ENCODE measurements around the gene R3HCC1L. TPM values are rescaled to one million over a fixed set of nuclear protein-coding genes. Genes with fewer than 3 reads are reported as not detected.

Gene R3HCC1L
- total and polyA plus RNA-seq, 2 of the 4 experiments (the other 2 are of a cell fraction), result 8.3 to 14.7 TPM

DNA sequence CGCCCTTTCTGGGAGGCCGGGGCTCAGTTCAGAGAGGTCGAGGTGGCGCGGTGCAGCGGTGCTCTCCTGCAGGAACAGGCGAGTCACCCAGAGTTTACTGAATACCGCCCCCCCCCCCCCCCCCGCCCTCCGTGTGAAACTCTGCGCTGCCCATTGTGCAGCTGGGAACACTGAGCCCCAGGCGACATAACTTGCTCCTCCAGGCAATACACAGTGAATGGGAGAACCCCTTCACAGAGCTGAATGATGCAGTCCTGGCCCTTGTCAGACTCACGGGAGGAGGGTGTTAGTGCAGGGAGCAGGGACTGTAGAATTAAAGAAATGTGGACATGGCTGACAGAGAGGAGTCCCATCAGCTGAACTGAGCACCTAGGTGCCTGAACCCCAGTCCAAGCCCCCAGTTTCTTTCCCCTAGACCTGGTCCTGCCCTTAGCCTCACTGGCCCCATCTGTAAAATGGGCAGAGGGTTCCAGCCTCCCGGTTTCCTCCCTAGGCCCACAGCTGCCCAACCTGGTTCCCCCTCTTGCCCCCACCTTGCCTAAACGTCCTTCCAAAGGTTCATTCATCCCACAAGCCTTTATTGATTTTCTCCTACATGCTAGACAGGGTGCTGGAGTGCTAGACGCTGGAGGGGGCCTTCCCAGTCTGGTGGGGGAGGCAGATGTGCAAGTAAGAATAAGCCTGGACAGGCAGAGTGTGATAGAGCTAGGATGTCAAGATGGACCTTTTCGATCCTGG, 134.4 kb downstream of the R3HCC1L start:
- intact Hi-C loops (cut with micrococcal nuclease), result loop anchor here (2.0 kb wide), 1 partner anchor 40 kb away; no protein-coding TSS in a partner anchor
- no peaks in the 10 kb centered on the region for H3K36me3 ChIP-seq (ENCODE audit: control insufficient read depth, insufficient read depth, low read length)
- no peaks in the 10 kb centered on the region for H4K20me1 ChIP-seq (ENCODE audit: insufficient read depth, low read length)
- H3K9me3 ChIP-seq (ENCODE audit: control insufficient read depth, insufficient read depth, low read length), result no peaks in the 10 kb centered on the region
- peak overlapping the region; percentile 88 for H2AK5ac ChIP-seq (ENCODE audit: low read depth, low read length)
- in situ Hi-C loops (cut with MboI; ENCODE audit: low sequenced_read_pairs), result no loop called here
- peak overlapping the region; percentile 77 for H2BK20ac ChIP-seq (ENCODE audit: low read depth, low read length)
- ChIA-PET CTCF (no interaction called here), POLR2A (ENCODE audit: unreplicated experiment) (interaction anchor here (0.8 kb wide), 1 partner anchor 40 kb away, joined by 3 read pairs; no protein-coding TSS in a partner anchor)
- H3K9me1 ChIP-seq (ENCODE audit: insufficient read depth, low read length), result peaks cover 15% of the 10 kb centered on the region
- peaks cover 2% of the 10 kb centered on the region; the same call in 1 of the 2 replicates for H3K27me3 ChIP-seq (ENCODE audit: control insufficient read depth, insufficient read depth, low read length)
- ATAC-seq (ENCODE audit: low read depth) (peak; percentile 3; the same call in 1 of the 2 replicates), DNase-seq (no peak)
- no peak overlapping the region; the same call in 1 of the 2 replicates for H3K56ac ChIP-seq (ENCODE audit: extremely low read depth, insufficient read depth, low read length)
- peak overlapping the region; percentile 91 for H4K5ac ChIP-seq (ENCODE audit: low read depth, low read length)
- peak overlapping the region; percentile 42; the same call in 2 of the 3 replicates for H2BK15ac ChIP-seq (ENCODE audit: low read depth, low read length)
- peak overlapping the region; percentile 67 for H3K9ac ChIP-seq (ENCODE audit: low read depth, low read length)
- H2BK120ac ChIP-seq (ENCODE audit: low read depth, low read length), result peak overlapping the region; percentile 93
- H3K79me1 ChIP-seq (ENCODE audit: low read depth in 1 of 2, low read length in 2 of 2), result peaks cover 0 to 5% of the 10 kb centered on the region in 2 experiments; a peak in 1 of 4 replicates
- peak overlapping the region; percentile 98 for H4K91ac ChIP-seq (ENCODE audit: insufficient read depth, low read depth, low read length)
- peak overlapping the region; percentile 94 for H3K4ac ChIP-seq (ENCODE audit: low read depth, low read length)
- H3K27ac ChIP-seq (ENCODE audit: insufficient read depth, low read length), result 0 out of 2 replicates have a peak overlapping the region, but pooled peaks have one; percentile 8
- H2AFZ ChIP-seq (replicated peaks; ENCODE audit: low read length, poor library complexity), result peak overlapping the region; percentile 89
- H2BK5ac ChIP-seq (ENCODE audit: low read depth, low read length, poor library complexity, severe bottlenecking), result peak overlapping the region; percentile 19
- WGBS, 2 experiments (ENCODE audit: extremely low coverage in 2 of 2, insufficient read length in 1 of 2), result 13% methylated on average over 3 of the region's 17 CpGs; no CpG with 5 or more reads in 1 of the 2 experiments
- dilution Hi-C loops (cut with HindIII; ENCODE audit: low sequenced_read_pairs, unreplicated experiment), result no loop called here
- peak overlapping the region; percentile 42 for H3K4me3 ChIP-seq (ENCODE audit: insufficient read depth, low read depth, low read length)
- TF ChIP-seq MAZ (IDR thresholded peaks at IDR 0.05; ENCODE audit: borderline replicate concordance, low read depth, low read length) (0 out of 2 replicates have a peak, but pooled peaks have one; percentile 1), NFE2L2 (IDR thresholded peaks at IDR 0.05; ENCODE audit: low read depth, low read length) (no peak)
- H3K4me1 ChIP-seq (ENCODE audit: control insufficient read depth, insufficient read depth, low read length), result peaks cover 22% of the 10 kb centered on the region
- H3K18ac ChIP-seq (ENCODE audit: low read depth, low read length), result peak overlapping the region; percentile 80
- BruUV-seq (replicated peaks), result no TSS peak
- H4K8ac ChIP-seq (ENCODE audit: low read depth in 2 of 2, low read length in 2 of 2), result peak overlapping the region; percentile 64 to 89
- H3K4me2 ChIP-seq (ENCODE audit: low read depth, low read length), result peak overlapping the region; percentile 86
- peak overlapping the region; percentile 62 for H3K14ac ChIP-seq (replicated peaks; ENCODE audit: low read depth, low read length)
- H2AK9ac ChIP-seq (replicated peaks; ENCODE audit: low read depth, low read length, poor library complexity), result peak overlapping the region; percentile 97
- peak overlapping the region; percentile 81 for H3K23ac ChIP-seq (ENCODE audit: low read depth, low read length)
